Neuron (in vitro differentiated cells): ENCODE data around the gene PLA2G6.

Source experiments
- H2AFZ ChIP-seq: one replicate; pipeline ENCODE4 v1.6.1; 2013; ENCODE audit warnings: low read depth, mild to moderate bottlenecking, inconsistent platforms, low read length, moderate library complexity
- H3K27me3 ChIP-seq: one replicate; pipeline ENCODE4 v1.6.1; 2013; ENCODE audit warnings: low read length; ENCODE audit not compliant: insufficient read depth
- H3K36me3 ChIP-seq: one replicate; pipeline ENCODE4 v1.6.1; 2013; ENCODE audit warnings: low read length; ENCODE audit not compliant: insufficient read depth
- H3K4me1 ChIP-seq: one replicate; pipeline ENCODE4 v1.6.1; 2013; ENCODE audit warnings: low read length; ENCODE audit not compliant: insufficient read depth
- H3K4me3 ChIP-seq: 2 replicates; pipeline ENCODE4 v1.5.1; 2013; ENCODE audit warnings: mild to moderate bottlenecking, low read length, moderate library complexity
- H3K9me3 ChIP-seq: one replicate; pipeline ENCODE4 v1.6.1; 2013; ENCODE audit warnings: low read length

Gene PLA2G6

DNA sequence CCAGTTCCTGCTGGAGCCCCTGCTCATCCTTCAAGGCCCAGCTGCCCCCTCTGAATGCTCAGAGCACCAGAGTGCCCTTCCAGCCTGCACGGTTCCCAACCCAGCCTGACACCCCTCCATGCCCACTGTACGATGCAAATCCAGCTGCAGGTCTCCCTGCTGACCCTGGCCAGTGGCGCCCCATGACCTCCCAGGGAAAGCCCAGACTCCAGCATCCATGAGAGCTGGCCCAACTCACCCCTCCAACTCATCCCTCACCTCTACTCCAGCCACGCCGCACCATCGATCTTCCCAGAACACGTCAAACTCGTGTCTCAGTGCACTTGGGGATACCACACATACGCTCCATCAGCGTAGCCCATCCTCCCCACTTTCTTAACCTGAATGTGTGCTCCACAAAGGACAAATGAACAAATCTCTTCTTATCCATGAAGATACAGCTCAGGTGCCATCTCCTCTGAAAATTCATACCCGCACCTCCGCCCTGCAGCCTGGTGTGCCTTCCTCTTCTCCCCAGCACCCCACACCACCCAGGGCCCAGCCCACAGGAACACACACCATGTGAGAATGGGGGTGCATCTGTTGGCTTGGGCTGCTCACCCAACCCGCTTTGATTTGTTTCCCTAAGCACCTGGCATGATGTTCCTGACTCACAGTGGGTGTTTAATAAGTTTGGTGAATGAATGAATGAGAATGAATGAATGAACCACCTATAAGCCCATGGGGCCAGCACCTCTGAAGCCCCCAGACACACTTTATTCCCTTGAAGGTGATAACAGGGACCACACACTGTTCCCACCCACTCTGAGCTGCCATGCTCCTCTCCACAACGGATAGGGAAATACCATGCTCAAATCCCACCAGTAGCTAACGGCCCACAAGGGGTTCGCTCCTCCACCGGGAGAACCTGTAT is 6.2 kb downstream of the PLA2G6 start:
- Histone ChIP-seq H3K36me3 (no peaks in the 10 kb centered on the region), H3K4me1 (peaks cover 15% of the 10 kb centered on the region), H3K4me3 (no peak overlapping the region), H3K9me3 (no peaks in the 10 kb centered on the region), H3K27me3 (no peaks in the 10 kb centered on the region), H2AFZ (no peak overlapping the region)

DNA sequence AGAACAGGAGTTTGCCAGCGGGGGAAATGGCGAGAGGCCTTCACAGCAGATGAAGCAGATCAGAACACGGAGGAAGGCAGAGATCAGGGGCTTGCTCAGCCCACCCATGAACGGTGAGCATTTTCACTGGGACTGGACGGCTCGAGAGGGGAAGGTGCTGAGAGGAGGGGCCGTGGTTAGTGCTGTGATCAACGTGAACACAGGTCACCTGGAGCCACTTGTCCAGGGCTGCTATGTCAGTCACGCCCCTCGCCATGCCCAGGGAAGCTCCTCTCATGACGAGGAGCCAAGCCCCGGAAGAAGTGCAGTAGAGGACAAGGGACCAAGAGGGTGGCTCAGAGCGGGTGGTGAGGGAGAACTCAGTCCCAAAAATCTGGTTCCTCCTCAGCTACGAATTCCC is 7.0 kb downstream of the PLA2G6 start:
- Histone ChIP-seq H3K4me3 (no peak overlapping the region), H3K4me1 (peaks cover 11% of the 10 kb centered on the region), H3K27me3 (no peaks in the 10 kb centered on the region), H3K9me3 (no peaks in the 10 kb centered on the region), H2AFZ (no peak overlapping the region), H3K36me3 (no peaks in the 10 kb centered on the region)

DNA sequence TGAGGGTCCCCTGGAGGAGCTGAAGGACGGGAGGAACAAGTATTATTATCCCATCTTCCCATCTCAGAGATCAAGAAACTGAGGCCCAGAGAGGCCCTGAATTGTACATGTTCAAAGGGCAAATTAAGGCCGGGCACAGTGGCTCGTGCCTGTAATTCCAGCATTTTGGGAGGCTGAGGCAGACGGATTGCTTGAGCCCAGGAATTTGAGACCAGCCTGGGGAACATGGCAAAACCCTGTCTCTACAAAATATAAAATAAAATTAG is 8.1 kb downstream of the PLA2G6 start:
- H3K9me3 ChIP-seq: no peaks in the 10 kb centered on the region
- H3K36me3 ChIP-seq: no peaks in the 10 kb centered on the region
- no peak overlapping the region for H3K4me3 ChIP-seq
- H3K27me3 ChIP-seq: no peaks in the 10 kb centered on the region
- peaks cover 11% of the 10 kb centered on the region for H3K4me1 ChIP-seq
- no peak overlapping the region for H2AFZ ChIP-seq

DNA sequence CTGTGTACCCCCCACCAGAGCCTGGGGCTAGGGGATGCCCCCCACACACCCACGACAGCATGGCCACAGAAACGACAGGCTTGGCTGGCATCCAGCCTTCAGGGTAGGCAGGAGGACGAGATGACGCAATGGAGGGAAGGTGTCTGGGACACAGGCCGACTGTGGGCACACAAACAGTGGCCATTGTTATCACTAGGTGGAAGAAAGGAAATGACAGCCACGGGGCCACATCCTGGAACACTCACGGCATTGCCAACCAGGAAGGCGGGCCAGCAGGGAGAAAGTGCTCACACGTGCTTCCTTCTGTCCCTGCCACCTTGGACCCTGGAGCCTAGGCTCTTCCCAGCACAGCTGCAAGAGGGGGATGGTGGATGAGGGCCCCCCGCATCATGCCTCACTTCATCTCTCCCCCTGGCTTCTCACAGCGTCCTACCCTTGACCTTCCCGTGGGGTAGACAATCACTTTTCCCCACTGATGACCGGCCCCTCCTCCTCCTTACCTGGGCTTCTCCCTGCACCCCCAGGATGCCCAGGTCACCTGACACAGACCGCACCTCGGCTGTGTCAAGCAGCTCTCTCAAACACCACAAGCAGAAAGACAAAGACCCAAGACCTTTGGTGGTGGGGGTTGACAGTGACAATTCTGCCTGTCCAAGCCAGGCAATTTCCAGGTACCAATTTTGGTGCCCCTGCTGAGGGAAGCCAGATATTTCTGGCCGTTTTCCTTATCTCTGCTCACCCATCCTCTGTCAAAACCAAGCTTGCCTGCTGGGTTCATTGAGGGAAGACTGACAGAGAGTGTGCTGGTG is 8.6 kb downstream of the PLA2G6 start:
- no peaks in the 10 kb centered on the region for H3K27me3 ChIP-seq
- H3K9me3 ChIP-seq: no peaks in the 10 kb centered on the region
- peaks cover 8% of the 10 kb centered on the region for H3K4me1 ChIP-seq
- H2AFZ ChIP-seq: no peak overlapping the region
- H3K4me3 ChIP-seq: no peak overlapping the region
- H3K36me3 ChIP-seq: peaks cover 2% of the 10 kb centered on the region

DNA sequence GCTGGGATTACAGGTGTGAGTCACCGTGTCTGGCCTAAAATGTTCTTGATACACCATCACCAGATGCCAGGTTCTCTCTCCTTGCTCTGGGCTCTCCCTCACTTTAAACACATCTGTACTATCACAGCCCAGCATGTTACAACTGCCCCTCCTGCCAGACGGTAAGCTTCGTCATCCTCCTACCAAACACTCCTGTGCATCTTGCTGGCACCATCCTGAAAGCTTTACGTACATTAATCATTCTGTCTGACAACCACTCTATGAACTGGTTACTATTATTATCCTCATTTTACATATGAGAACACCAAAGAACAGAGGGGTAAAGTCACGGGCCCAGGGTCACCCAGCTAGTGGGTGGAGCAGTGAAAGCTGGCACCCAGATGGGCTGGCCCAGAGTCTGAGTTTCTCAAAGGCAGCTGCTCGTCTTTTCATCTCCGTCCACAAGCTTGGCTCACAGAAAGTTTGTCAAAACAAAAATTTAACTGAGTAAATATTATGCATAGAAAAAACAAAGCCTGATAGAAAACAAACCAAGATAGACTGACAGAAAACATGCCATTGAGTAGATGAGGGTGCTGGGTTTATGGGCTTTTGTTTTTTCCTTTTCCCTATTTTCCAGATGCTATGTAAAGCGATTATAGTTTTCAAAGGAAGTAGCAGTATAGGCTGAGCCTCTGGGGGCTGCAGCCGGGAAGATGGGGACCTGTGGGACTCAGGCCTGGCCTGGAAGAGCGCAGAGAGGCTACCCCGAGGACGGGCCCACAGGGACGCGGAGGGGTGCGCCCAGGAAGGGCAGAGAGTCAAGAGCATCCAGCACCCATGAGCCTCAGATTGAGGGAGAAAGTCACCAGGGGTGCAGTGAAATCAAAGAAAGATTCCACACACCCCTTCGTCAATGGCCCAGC is 9.5 kb downstream of the PLA2G6 start:
- no peak overlapping the region for H2AFZ ChIP-seq
- no peaks in the 10 kb centered on the region for H3K9me3 ChIP-seq
- H3K4me1 ChIP-seq: peaks cover 3% of the 10 kb centered on the region
- no peaks in the 10 kb centered on the region for H3K27me3 ChIP-seq
- H3K36me3 ChIP-seq: peaks cover 4% of the 10 kb centered on the region
- H3K4me3 ChIP-seq: no peak overlapping the region

DNA sequence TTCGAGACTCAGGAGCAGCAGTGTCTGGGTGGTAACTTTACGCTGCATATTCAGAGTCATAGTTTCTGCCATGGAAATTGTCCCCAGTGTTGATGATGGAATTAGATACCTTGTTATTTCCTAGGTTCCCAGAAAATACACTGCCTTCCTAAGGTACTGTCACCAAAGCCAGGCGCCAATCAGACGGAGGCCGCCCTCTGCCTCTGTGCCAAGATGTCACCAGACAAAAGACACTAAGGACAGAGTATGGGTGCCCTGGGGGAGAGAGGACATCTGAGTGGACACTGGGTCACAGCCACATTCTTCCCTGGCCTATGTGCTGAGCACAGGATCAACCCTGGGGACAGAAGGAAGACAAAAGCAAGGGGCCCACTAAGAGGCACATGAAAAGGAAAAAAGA is 11.2 kb downstream of the PLA2G6 start:
- Histone ChIP-seq H3K36me3 (peaks cover 4% of the 10 kb centered on the region), H3K9me3 (no peaks in the 10 kb centered on the region), H3K4me3 (no peak overlapping the region), H3K4me1 (peaks cover 3% of the 10 kb centered on the region), H3K27me3 (no peaks in the 10 kb centered on the region), H2AFZ (no peak overlapping the region)

DNA sequence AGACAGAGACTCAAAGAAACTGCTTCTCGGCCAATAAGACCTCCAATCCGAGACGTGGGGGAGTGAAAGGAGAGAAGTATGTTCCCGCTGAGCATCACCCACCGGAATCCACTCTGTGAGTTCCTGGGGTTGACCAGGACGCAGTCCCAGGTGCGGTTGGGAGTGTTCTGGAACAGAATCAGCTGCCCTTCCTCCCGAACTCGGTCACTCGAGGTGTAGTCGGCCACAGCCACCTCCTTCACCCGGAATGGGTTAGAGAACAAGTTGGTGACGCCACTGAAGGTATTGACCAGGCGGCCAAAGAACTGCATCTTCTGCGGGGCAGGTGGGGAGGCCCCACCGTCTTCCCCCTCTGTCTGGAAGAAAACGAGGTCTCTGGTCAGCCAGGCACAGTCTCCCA is 12.5 kb downstream of the PLA2G6 start:
- H2AFZ ChIP-seq: no peak overlapping the region
- no peaks in the 10 kb centered on the region for H3K27me3 ChIP-seq
- H3K4me3 ChIP-seq: no peak overlapping the region
- H3K4me1 ChIP-seq: peaks cover 3% of the 10 kb centered on the region
- H3K36me3 ChIP-seq: peaks cover 4% of the 10 kb centered on the region
- no peaks in the 10 kb centered on the region for H3K9me3 ChIP-seq

DNA sequence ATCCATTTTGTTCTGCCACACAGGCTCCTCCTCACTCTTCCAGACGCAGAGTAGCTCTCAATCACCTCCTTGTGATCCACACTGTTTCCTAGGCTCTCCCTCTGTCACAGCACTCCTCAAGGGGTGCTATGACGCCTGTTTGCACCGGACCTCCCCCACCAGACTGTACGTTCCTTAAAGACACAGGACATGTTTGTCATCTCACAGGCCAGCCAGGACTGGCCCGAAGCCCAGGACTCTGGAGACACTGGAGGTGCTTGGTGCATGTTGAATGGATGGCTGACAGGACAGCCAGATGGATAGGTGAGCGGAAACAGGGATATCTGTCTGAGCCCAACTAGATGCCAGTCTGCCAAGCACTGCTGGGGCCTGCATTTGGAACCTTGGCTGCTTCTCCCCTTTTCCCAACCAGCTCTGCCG is 13.6 kb downstream of the PLA2G6 start:
- Histone ChIP-seq H3K27me3 (no peaks in the 10 kb centered on the region), H3K9me3 (no peaks in the 10 kb centered on the region), H3K36me3 (peaks cover 4% of the 10 kb centered on the region), H3K4me1 (peaks cover 3% of the 10 kb centered on the region), H2AFZ (no peak overlapping the region), H3K4me3 (no peak overlapping the region)

DNA sequence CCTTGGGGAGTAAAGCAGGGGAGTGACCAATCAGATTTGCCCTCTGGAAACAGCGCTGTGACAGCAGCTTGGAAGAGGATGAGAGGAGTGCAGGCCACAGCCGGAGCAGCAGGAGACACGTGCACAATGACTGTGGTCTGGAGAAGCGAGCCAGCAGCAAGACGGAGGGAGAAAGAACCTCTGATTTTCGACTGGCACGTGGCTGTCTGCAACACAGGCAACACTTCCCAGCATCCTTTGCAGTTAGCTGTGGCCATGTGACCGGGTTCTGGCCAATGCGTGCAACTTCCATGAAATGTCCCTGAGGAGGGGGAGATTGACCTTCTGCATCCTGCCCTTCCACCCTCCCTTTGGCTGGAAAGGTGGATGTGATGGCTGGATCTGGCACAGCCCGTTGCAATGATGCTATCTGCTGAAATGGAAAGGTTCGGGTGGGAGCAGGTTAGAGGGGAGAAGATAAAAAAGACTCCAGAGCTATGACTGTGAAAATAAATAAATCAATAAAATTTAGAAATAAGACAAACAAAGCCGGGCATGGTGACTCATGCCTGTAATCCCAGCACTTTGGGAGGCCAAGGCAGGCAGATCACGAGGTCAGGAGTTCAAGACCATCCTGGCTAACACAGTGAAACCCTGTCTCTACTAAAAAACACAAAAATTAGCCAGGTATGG is 15.6 kb downstream of the PLA2G6 start:
- H3K4me3 ChIP-seq: no peak overlapping the region
- peaks cover 4% of the 10 kb centered on the region for H3K36me3 ChIP-seq
- no peaks in the 10 kb centered on the region for H3K9me3 ChIP-seq
- peaks cover 3% of the 10 kb centered on the region for H3K4me1 ChIP-seq
- H2AFZ ChIP-seq: no peak overlapping the region
- no peaks in the 10 kb centered on the region for H3K27me3 ChIP-seq

DNA sequence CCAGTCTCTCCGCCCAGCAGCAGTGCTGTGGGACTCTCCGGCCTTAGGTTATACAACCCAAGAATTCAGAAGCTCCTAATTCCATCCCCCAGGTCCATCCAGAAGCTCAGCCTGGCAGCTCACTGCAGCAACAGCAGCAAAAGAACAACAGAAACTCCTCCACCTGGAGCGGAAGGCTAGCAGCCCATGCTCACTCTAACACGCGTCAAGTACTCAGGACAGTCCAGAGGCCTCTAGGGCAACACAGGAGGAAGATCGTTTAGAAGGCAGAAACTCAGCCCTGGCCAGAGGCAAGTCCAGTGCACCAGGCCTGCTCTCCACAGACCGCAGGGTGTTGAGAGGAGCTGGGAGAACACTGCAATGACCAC is 17.1 kb downstream of the PLA2G6 start:
- H3K9me3 ChIP-seq: no peaks in the 10 kb centered on the region
- H3K4me1 ChIP-seq: no peaks in the 10 kb centered on the region
- H3K36me3 ChIP-seq: peaks cover 4% of the 10 kb centered on the region
- H3K4me3 ChIP-seq: no peak overlapping the region
- no peak overlapping the region for H2AFZ ChIP-seq
- no peaks in the 10 kb centered on the region for H3K27me3 ChIP-seq

DNA sequence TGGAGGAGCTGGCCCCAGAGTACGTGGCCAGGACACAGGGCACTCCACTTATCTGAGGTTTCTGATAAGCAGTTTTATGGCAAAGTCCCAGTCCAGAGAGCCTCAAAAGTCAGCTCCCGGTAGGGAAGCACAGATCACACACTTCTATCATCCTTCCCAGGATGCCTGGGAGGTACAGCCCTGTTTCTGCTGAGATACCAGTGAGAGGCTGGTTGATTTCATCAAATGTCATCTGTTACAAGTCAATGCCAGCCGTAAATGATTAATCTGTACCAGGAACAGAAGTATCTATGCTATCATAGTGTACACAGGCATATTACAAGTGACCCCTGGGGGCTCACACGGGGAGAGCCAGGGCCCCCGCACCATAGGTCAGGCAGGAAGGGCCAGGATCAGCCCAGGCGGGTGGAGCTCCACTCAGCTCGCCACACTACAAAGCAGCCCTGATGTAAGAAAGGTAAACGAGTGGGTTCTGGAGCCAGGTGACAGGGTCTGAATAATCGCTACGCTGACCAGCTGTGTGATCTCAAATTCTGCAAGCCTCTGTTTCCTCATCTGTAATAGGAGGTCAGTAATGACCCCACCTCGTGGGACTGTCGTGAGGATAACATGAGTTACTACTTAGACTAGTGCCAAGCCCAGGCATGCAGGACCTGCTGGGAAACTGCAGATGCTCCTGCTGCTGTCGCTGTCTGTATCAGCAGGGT is 17.6 kb downstream of the PLA2G6 start:
- no peaks in the 10 kb centered on the region for H3K4me1 ChIP-seq
- no peak overlapping the region for H3K4me3 ChIP-seq
- H2AFZ ChIP-seq: no peak overlapping the region
- peaks cover 4% of the 10 kb centered on the region for H3K36me3 ChIP-seq
- no peaks in the 10 kb centered on the region for H3K27me3 ChIP-seq
- no peaks in the 10 kb centered on the region for H3K9me3 ChIP-seq
